ENCODE data around the gene TSC1.
A peak's percentile ranks its signal among the peaks of the same experiment; 100 is the strongest.

TSC1 gene

DNA sequence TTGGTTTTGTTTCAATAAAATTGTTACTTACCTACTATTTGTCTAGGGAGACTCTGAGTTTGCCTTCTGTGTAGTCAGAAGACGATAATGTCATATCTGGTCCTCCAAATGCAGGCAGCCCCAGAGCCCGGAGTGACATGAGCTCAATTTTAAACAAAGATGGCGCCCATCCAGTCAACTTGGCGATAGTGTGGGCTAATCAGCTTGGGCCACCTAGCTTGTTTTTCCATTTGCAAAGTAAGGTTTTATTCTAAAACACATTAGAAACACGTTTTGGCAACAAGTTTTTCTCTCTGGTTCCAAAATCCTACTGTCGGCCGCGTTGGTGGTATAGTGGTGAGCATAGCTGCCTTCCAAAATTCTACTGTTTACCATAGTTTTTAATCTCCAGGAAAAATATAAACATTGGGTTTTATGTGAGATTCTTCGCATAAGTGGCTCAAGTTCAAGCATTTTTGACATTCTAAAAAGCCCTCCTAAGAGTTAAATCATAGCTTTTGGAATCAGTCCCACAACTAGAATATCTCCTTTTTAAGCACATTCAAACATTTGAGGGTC lies 13.2 kb downstream of the TSC1 start:
- DNase-seq = no peak

DNA sequence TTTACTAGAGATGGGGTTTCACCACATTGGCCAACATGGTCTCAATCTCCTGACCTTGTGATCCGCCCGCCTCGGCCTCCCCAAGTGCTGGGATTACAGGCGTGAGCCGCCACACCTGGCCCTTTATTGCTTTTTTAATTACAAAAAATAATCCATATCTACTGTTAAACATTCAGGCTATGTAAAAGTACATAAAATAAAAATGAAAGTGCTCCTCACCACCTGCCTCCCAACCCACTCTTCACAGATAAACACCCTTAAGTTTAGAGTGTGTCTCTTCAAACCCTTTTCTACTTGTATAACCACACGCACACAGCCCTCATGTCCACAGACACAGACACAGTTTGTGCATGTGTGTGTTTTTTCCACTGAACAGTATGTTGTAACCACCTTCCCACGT lies 16.7 kb downstream of the TSC1 start:
- no peak for DNase-seq

DNA sequence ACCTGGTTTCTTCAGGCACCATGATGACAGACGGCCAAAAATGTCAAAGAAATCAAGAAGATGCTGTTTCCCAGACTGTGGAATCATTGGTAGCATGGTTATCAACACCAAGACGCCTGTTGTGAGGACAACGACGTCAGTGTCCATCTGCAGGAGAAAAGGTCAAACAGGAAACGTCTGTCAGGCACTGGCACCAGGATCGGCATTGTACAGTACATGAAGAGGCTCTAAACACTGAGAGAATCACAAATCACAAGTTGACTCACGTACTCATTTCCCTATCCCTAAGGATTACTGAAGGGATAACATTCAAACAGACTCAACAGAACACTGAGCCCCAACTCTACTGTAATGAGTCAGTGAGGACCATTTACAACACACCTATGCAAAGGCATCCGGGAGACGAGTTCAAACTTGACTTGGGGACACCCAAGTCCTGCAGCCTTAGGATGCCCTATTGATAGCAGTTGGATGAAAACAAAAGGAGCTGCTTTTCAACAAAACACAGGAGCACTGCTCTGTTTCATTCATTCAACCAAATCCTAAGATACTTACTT lies 21.0 kb downstream of the TSC1 start:
- DNase-seq = no peak

DNA sequence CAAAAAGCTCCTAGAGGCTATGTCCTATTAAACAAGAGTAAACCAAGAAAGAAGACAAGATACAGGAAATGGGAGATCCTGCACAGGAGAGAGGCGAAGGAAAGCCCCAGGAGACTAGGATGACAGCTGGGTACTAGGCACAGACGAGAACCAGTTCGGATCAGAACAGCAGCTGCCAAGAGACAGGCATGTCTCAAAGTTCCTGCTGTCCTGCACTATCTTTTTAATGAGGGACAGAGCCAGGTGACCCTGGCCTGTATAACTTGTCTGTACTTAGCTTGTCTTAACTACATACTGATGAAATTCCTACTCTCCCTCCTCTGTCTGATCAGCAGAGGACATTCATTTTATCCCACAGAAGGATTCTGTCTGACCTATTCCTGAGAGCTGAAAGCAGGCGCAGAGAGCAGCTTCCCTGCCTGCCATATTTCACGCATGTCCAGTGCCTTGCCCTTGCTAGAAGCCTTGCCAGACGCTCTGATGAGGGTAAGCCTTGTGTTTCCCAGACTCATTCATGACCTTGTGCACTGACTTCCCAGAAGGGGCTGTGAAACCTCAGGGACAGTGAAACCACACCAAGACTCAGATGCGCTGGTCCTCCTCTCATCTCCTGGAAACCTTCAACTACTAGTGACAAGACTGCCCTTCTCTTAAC lies 24.7 kb downstream of the TSC1 start:
- DNase-seq = no peak

DNA sequence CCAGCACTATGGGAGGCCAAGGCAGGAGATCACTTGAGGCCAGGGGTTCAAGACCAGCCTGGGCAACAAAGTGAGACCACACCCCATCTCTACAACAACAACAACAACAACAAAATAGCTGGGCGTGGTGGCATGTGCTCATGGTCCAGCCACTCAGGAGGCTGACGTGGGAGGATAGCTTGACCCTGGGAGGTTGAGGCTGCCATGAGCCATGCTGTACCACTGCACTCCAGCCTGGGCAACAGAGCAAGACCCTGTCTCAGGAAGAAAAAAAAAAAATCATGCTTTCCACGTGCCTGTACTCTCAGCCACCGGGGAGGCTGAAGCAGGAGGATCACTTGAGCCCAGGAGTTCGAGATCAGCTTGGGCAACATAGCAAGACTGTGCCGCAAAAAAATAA lies 29.5 kb downstream of the TSC1 start:
- DNase-seq = no peak

DNA sequence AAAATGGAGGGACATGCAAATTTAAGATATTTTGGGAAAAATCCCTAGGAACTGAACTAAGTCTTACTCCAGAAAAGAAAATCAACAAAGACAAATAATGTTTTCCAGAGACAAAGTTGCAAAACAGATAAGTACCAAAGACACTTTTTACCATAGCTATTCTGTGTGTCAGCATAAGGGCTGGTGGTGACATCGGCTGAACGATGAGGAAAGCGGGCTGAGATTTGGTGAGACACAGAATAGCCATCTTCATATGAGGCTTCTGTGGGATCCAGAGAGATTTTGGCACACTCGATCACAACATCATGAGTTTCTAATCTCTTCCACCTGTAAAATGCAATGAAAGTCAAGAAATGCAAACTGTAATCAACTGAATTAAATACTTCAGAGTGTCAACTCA lies 32.3 kb downstream of the TSC1 start:
- DNase-seq = no peak

DNA sequence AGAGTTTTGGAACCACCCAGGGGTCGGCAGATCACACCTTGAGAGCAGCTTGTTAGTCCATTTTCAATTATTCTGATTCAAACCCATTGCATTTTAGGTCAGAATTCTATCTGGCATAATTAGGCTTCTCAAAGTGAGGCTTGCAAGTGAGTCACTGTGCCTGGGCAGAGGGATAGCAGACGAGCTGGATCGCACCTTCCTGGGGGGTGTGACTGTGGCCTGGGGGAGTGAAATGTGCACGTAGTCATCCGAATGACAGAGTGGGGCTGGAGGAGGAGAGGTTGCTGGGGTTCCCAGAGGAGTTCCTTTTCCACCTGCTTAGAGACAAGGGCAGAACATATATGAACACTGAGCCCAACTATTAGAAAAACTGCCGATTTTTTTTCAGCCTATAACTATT lies 34.0 kb downstream of the TSC1 start:
- no peak for DNase-seq

DNA sequence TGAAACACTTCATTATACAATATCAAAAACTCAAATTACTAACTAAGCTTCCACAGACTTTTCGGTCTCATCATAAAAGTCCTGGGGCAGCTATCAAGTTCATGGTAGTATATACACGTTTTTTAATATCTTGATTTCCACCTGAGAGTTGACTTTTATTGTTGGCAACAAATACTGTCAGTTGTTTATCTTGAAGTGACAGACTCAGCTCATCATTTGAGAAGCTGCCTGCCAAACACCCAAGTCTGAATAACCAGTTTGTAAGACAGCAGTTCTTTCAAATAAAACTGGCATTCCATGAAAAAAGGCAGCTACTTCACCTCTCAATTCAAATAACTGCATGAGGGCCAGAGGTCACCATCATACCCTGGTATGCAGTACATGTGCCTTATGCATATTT lies 35.1 kb downstream of the TSC1 start:
- DNase-seq = no peak

DNA sequence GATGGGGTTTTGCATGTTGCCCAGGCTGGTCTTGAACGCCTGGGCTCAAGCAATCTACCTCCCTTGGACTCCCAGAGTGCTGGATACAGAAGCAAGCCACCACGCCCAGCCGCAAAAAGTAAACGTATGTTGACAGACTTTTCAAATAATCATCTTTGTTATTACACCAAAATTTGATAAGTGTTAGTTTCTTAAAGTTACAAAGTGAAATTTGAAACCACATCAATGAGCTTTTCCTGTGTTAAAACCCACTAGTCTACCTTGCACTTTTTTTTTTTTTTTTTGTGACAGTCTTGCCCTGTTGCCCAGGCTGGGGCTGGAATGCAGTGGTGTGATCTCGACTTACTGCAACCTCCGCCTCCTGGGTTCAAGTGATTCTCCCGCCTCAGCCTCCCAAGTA lies 35.8 kb downstream of the TSC1 start:
- DNase-seq = no peak

DNA sequence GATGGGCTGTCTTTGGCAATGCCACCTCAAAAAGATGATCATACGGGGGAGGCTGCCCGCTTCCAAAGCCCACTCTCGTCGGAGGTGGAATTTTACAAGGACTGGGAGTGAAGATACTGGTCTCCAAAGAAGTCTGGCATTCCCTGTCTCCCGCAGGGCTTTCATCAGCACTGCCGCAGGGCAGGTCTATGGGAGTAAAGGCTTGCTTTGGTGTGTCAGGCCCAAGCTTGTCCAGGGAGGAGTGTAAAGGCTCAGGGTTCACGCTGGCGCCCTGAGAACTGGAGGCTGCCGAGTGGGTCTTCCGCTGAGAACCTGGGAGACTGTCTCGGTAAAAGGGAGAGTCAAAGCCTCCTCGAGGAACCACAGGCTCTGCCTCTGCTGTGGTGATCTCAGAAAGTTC lies 38.7 kb downstream of the TSC1 start:
- no peak for DNase-seq

DNA sequence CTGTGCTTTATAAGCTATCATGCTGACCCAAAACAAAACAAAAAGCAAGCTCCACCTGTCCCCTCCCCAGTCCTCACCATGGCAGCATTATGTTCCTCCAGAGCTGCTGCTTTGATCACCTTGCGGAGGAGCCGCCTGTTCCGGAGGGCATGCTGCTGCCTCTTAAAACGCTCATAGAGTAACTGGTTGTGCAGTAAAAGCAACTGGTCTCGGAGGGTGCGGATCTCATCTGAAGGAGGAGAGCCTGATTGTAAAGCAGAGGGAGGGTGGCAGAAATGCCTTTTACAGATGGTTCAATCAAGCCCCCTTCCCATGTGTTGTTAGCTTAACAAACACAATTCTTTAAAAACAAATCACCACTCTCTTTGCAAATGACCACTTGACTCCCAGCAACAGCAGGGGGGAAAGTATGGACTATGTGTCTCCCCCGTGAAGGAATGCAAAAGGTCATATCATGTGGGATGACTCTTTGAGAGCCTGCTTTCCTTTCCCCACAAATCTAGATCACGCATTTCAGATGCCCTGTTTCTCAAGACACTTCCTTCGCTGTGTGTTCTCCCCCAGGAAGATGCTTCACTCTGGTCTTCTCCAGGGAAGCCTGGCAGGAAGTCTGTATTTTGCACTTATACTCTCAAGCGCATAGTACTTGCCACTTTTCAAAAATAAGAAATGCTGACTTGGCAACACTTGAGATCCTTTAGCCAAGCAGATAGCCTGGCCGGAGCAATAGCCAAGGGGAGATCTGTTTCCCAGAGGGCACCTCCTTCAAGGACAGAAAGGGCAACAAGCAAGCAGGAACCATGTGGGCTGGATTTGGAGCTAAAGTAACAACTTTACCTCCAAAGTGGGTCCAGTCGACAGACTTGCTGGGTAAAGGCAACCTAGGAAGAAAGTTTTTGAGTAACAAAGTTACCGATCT lies 40.6 kb downstream of the TSC1 start:
- no peak for DNase-seq

DNA sequence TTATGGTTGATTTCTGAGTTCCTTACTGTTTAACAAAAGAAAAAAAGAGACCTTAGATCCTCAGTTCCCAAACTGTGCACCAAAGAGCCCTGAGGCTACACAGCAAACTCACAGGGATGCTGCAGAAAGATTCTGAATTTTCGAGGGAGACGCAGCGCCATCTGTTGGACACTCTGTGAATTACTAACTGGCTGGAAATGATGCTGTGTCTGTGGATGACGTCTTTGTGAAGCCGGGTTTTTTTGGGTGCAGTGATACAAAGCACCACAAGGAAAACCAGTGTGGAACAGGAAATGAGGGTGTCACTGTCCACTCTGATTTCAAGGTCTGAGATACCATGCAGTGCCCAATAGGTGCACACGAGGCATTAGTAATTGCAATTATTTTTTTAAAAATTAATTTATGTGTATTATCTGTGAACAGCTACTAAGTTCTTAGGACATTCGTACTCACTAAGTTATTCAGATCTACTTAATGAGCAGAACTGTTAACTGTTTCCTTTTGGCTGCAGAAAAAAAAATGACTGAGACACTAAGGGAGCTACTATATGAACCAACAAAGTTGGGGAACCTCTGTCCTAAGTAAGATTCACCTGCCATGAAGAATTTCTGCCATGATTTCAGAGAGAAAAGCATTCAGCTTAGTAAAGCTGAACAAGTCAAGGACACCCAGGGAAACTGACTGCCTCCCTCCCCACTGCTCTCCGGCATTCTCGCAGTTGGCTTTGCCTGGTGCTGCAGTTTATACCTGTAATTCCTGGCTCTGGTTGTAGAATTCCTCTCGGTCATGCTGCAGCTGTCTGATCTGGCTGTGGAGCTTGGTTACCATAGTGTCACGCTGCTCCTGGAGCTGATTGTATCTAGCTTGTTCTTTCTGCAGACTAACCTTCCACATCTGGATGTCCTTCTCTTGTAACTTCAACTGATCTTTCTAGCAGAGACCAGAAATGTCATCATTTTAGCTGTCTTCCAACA lies 42.3 kb downstream of the TSC1 start:
- DNase-seq = peak; percentile 84 to 90 (median 86)

DNA sequence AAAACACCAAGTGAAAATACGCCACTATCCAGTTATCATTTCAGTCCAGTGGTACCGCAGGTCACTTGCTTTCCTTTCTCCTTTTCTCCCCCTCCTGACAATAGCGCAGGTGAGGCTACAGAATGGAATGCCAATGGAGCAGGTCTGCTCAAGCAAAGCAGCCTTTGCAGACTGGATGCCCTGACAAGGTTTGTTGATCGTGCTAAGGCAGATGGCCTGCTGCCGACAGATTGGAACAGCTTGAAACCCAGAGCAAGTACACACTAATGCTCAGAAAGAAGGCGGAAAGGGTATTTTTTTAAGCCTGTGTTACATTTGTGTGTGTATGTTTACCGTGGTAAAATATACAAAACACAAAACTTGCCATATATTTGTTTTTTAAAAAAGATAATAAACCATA lies 46.4 kb downstream of the TSC1 start:
- no peak for DNase-seq

DNA sequence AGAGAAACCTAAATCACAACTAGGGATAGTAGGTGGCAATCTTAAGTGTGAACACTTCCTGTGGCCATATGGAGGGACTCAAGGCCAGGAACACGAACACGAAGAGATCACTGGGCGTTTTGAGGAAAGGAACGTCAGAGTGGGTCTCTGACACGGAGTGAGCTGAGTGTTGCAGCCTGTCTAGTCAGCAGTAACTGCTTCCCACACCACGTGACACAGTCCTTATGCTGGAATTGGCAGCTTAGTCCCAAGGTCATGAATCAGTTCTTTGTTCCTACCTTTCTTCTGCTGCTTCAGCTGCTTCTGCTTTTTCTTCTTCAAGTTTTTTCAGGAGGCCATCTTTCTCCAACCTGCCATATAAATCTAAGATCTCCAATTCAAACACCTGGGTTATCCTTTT lies 47.5 kb downstream of the TSC1 start:
- DNase-seq = peak; percentile 21 to 61 (median 46)

DNA sequence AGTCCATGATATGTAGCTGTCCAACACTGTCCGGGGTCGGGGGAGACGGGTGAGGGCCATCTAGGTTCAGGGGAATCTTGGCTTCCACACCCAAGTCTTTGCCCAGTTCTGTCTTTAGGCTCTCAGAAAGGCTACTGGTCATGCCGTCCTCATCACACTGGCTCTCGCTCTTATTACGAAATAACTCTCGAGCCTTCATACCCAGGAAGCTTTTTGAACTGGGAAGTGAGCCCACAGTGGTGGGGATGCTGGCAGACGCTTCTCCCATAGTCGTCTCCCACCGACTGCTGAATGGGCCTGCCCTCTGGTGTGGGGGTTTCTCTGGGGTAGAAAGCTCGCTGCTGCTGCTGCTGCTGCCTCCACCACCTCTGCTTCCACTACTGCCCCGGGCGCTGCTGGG lies 48.2 kb downstream of the TSC1 start:
- no peak for DNase-seq

DNA sequence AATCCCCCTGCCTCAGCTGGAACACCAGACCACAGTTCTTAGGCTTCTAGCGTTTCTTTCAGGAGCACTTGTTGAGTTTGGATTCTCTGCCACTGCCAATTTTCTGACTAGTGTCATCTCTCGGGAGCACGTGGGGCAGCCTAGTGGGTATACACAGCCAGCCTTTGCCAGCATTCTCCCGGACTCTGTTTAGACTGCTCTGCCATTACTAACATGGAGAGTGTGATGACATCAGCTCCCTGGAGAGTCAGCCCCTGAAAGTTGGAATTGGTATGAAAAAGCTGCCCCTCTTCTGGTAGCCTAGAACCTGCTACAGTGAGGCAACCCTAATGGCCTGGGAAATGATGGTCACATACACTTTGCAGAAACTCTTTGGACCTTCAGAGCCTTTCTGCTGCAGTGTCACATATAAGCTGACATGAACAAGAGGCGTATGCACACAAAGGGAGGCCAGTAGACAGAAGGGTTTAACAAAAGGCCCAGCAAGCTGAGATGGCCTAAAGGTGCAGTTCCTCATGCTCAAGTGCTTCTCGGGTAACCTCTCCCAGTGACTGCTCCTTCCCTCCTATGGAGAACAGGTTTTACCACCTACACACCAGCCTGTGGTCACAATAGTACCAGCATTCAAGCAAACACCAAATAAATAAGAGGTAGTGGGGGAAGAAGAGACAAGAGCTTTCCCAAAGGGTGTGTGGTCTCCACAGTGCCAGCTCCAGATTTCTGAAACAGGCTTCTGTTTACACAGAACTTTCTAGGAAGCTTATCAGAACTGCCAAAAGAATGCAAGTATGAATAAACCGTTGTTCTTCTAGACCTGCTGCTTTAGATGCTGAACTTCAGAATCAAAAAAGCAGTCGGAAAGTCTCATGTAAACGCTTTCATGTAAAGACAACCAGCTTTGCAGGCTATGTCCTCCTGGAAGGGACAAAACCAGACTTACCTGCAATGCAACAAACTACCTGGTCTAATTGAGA lies 49.3 kb downstream of the TSC1 start:
- DNase-seq = no peak

DNA sequence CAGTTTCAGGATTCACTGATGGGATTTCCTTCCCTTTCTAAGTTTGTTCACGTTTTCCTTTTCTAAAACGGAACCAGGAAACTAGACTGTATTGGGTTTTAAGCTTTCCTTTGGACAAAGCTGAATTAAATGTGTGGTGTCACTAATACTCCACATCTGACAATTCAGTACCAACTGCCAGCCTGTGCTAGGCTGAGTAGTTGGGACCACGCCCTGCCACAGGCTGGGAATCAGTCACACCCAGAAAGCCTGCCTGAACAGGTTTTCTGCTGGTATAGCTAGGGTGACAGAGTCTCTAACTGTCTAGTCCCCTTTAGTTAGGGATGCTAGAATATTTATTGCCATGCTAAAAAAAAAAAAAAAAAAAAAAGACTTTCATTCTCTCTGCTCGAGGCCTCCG lies 50.1 kb downstream of the TSC1 start:
- DNase-seq = no peak

DNA sequence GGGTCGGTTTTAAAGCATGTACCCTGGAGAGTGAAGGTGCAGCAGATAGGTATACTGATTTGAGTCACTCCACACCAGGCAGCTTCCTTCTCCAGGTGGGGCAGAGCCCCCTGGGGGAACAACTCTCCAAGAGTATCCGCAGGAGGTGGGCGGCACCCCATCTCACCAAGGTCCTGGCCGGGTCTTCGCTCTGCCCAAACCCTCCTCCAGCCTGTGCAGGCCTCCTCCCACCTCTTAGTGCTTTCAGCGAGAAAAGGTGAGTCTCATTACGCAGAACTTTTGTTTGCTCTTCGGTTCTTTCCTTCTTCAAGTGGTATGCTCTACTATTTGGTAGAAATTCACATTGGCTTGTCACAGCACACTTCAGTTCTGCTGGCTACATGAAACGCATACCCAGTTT lies 52.0 kb downstream of the TSC1 start:
- DNase-seq = no peak

DNA sequence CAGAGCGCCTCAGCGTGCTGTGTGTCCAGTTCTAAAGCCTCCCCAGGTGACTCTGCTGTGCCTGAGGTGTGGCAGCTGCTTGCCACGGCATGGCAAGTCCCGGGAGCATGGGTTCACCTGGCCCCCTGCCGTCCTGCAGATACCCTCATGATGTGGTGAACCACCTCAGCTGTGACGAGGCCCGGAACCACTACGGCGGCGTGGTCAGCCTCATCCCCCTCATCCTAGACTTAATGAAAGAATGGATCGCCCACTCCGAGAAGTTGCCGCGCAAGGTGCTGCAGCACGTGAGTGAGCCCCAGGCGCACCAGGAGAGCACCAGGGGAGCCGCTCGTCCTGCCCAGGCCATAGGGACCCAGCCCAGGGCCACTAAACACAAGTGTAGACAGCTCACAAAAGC lies 56.3 kb downstream of the TSC1 start:
- DNase-seq = no peak

DNA sequence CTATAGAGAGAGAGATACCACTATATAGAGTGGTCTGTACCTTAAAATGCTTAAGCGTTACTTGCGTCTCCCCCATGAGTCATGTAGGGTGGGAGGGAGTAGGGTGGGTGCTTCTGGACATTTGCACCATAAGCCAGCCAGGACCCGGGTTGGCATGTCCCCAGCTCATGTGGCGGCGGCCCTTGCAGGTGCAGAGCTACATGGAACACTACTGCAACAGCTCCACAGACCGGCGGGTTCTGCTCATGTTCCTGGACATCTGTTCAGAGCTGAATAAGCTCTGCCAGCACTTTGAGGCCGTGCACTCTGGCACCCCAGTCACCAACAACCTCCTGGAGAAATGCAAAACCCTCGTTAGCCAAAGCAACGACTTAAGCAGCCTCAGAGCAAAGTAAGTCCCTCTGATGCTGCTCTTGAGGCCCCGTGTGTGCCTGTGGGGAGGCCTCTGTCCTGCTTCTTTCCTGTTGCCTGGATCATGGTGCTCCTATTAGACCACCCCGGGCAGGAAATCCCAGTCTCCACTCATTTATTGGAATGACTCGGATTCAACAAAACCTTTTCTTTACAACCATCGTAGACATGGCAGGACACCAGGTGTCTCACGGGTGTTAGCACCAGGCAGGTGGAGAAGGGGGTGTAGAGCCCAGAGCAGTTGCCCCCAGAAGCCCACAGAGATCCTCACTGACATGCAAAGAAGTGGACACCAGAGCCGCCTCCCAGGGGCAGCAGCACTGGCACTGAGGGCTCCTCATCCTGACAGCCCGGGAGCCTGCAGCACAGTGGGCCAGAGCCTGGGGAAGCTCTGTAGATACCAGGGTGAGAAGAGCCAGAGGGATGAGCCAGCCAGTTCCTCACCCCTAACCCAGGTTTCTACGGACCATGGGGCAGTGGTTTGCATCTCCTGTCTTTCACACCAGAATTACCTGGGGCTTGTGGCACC lies 57.0 kb downstream of the TSC1 start:
- no peak for DNase-seq

All from suppressor macrophage (primary cell).